ENCODE measurements around the gene SETD7.

DNA sequence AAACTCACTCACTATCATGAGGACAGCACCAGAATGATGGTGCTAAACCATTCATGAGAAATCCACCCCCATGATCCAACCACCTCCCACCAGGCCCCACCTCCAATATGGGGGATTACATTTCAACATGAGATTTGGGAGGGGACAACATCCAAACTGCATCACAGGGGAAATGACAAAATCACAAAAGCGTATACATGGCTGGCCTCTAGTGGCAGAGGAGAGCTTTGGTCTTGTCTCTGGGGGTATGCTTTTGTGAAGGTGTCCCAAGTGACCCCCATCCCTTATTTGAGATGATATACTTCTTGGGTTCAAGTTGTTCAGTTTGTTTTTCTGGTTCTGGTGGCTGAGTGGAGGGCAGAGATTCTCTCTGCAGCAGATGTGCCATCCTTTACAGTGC is 8.5 kb upstream of the SETD7 start:
- no peak for TF ChIP-seq SIN3A (IDR thresholded peaks at IDR 0.05; ENCODE audit: borderline replicate concordance, insufficient read depth, low read length)
- no peak for TF ChIP-seq TAF1 (IDR thresholded peaks at IDR 0.05; ENCODE audit: borderline replicate concordance, insufficient read depth, low read length)
- TF ChIP-seq, protein P1, sequence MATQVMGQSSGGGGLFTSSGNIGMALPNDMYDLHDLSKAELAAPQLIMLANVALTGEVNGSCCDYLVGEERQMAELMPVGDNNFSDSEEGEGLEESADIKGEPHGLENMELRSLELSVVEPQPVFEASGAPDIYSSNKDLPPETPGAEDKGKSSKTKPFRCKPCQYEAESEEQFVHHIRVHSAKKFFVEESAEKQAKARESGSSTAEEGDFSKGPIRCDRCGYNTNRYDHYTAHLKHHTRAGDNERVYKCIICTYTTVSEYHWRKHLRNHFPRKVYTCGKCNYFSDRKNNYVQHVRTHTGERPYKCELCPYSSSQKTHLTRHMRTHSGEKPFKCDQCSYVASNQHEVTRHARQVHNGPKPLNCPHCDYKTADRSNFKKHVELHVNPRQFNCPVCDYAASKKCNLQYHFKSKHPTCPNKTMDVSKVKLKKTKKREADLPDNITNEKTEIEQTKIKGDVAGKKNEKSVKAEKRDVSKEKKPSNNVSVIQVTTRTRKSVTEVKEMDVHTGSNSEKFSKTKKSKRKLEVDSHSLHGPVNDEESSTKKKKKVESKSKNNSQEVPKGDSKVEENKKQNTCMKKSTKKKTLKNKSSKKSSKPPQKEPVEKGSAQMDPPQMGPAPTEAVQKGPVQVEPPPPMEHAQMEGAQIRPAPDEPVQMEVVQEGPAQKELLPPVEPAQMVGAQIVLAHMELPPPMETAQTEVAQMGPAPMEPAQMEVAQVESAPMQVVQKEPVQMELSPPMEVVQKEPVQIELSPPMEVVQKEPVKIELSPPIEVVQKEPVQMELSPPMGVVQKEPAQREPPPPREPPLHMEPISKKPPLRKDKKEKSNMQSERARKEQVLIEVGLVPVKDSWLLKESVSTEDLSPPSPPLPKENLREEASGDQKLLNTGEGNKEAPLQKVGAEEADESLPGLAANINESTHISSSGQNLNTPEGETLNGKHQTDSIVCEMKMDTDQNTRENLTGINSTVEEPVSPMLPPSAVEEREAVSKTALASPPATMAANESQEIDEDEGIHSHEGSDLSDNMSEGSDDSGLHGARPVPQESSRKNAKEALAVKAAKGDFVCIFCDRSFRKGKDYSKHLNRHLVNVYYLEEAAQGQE (IDR thresholded peaks at IDR 0.05; ENCODE audit: insufficient read depth in 1 of 2, low read depth in 2 of 2, low read length in 2 of 2) = no peak
- no peak for TF ChIP-seq POLR2AphosphoS5 (IDR thresholded peaks at IDR 0.05; ENCODE audit: low read depth, low read length)
